ENCODE results near the gene NFATC2.

NFATC2 gene

DNA sequence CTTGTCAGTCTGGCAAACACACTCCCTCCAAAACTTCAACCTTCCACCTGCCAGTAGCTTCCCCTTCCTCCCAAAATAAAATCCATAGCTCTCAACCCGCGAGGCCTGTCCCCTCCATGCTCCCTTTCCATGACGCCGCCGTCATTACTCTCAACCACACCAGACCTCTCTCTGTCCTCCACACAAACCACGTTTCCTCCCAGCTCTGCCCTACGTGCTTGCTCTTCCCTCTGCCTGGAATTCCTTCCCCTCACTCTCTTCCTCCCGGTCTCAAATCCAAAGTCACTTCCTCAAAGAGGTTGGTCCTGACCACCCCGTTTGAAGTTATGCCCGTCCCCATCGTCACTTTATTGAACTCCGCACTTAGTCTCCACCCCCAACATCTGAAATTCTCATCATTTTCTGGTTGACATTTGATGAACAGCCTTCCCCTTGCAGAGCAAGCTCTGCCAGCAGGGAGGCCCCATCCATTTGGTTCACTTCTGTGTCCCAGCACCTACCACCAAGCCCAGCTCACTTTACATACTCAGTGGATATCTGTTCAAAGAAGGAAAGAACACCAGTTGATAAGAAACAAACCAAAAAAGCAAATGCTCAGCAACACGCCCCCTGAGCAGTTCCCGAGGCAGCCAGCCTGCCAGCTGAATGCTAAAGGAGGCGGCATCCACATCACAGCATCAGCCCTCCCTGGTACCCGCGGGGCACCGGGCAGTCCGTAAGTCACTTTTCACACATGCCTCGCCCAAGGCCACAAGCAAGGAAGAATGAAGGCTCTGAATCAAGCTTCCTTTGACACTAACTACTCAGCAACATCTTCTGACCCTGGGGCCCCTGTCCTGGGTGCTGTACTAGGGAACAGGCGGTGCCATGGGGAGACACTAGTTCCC is 125.0 kb downstream of the NFATC2 start:
- no peak for DNase-seq (ENCODE audit: low read depth in 1 of 2, low spot score in 1 of 2)

DNA sequence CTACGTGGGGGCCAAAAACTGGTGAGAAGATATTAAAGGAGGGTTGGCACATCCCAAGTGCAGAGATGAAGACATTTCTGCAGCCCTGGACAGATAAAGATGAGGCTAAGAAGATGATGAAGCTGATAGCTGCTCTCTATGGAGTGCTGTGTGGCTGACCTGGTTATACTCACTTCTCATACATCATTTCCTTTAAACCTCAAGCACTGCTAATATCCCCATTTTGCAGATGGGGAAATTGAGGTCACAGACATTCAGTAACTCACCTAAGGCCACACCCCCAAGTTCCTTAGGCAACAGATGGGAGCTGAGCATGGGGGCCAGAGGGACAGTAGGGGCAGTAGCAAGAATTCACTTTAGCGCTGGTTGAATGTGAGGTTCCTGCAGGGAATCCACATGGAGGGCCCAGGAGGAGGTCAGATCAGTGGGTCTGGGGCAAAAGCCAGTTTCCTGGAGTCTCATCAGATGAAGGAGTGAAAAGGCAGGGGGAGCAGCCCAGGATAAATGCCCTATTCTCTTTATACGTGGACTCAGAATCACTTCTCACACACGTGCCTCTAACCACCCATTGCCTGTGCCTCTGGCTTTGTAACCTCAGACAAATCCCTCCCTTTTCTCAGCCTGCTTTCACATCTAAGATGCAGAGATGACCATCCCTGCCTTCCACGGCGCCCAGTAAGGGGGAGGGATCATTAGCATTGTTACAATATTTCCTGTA is 125.8 kb downstream of the NFATC2 start:
- no peak for DNase-seq (ENCODE audit: low read depth in 1 of 2, low spot score in 1 of 2)

DNA sequence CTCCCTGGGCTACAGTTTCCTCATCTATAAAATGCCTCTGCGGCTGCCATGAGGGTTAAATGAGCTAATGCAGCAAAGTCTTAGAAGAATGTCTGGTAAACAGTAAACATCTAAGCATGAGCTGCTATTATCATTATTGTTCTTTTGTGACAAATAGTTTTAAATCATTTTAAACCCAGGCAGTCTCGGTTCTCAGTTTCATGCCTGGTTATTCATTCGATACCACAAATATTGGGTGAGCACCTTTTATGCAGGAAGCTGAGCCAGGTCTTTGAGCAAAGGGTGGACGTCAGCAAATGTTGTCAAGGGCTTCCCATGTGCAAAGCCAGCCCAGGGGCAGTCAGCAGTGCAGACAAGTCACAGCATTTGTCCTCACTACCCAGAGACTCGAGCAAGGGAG is 128.7 kb downstream of the NFATC2 start:
- DNase-seq (ENCODE audit: low read depth in 1 of 2, low spot score in 1 of 2), result no peak

DNA sequence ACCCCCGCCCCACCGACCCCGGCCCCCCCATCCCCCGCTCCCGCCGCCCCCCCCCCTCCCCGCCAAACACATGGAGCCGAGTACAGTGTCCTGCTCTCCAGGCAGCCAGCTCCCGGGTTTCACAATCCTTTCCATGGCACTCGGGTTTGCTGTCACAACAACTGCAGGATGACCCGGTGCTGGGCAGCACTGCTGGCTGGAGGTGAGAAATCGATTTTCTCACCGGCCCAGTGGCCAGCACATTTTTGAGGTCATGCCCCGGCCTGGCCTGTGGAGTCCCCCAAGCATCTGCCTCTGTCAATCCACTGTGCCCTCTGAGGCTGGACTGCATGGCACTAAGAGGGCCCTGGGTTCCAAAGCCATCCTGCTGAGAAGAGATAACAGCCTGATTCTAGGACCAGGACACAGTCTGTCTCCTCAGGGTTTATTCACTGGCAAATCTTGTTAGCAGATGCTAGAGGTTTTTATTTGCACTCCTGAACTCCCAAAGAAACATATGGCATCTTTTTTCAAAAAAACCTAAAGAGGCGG is 129.5 kb downstream of the NFATC2 start:
- no peak for DNase-seq (ENCODE audit: low read depth in 1 of 2, low spot score in 1 of 2)

DNA sequence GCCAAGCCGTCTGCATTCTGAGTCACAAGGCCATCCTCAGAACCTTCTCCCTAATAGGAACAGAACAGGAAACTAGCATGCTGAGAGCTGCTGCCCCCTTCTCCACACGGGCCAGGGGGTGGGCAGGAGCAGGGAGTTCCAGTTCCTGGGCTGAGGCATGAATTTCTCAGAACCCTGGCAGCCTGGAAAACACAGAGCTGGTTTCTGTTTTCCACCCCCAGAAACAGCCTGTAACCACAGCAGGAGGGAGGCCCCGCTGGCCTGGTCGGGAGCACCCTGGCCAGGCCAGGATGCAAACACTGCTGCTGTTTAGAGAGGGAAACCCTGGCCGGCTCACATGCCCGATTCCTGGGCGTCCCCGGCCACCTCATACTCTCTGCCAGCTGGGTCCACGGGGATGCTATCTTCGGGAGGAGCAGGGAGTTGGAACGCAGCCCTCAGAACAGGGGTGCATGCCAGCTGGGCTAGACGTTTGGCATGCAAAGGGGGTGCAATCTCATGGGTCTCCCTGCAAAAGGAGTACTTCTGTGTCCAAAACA is 130.1 kb downstream of the NFATC2 start:
- no peak for DNase-seq (ENCODE audit: low read depth in 1 of 2, low spot score in 1 of 2)

DNA sequence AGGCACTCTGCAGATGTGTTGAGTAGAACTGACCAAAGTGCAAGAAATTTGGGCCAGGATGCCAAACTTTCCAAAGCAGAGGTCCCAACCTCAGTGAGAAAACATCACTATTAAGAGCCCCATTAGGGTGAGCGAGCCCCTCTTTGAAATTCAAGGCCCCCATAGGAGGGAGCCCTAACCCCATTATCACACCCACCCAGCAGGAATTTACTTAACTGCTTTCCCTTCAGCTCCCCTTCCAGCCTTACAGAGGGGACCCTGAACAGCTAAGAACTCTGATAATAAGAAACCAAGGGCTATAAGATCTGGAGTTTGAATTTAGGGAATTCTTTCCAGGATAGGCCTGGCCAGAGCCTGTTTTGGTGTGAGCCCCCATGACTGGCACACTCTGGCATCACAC is 130.6 kb downstream of the NFATC2 start:
- DNase-seq (ENCODE audit: low read depth in 1 of 2, low spot score in 1 of 2), result no peak

DNA sequence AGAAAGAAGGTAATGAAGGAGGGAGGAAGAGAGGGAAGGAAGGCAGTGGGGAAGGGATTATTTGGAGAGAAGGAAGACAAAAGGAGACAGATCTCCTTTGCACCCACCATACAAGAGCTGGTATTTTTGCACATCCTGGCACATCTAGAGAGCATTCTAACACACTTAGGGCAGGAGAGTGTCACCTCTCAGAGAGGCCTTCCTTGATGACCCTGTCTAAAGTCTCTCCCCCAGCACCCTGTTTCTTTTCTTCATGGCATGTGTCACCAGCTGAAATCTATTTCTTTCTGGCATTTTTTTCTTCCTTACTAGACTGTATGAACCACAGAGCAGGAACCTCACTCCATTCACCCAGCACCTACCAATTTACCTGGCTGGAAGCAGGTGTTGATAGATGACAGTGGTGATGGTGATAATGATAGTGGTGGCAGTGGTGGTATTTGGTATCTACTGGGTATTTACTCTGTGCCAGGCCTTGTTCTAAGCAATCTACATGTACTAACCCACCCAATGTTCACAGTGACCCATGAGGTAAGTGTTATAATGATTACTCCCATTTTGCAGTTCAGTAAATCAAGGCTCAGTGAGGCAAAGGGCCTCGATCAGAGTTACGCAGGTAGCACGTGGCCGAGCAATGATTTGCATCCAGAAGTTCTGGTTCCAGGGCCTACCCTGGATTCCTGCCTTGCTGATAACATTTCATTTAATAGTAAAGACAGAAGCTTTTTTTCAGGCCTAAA is 131.8 kb downstream of the NFATC2 start:
- no peak for DNase-seq (ENCODE audit: low read depth in 1 of 2, low spot score in 1 of 2)

DNA sequence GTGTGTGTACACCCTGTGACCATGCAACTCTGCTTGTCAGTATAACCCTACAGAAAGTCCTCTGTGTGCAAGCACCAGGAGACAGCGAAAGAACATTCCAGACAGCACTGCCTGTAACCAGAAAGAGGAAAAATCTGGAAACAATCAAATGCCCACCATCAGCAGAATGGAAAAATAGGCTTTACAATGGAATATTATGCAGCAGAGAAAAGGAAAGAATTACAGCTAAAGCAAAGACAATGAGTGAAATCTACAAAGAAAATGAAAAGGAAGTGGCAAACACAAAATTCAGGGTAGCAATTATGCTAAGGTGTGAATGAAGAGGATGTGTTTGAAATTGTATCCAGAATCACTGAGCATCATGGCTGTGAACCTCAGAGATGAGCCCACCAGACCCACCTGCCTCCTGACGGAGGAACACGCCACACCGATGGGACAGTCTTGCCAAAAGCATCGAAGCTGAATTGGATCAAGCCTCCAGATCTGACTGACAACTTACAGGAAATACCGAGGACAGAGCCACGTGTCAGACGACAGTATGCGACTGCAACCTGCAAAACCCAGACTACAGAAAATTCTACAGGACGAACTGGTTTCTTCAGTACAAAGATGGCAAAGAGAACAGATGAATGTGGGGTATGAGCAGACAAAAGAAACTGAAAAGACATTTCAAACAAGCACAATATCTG is 133.2 kb downstream of the NFATC2 start:
- no peak for DNase-seq (ENCODE audit: low read depth in 1 of 2, low spot score in 1 of 2)

DNA sequence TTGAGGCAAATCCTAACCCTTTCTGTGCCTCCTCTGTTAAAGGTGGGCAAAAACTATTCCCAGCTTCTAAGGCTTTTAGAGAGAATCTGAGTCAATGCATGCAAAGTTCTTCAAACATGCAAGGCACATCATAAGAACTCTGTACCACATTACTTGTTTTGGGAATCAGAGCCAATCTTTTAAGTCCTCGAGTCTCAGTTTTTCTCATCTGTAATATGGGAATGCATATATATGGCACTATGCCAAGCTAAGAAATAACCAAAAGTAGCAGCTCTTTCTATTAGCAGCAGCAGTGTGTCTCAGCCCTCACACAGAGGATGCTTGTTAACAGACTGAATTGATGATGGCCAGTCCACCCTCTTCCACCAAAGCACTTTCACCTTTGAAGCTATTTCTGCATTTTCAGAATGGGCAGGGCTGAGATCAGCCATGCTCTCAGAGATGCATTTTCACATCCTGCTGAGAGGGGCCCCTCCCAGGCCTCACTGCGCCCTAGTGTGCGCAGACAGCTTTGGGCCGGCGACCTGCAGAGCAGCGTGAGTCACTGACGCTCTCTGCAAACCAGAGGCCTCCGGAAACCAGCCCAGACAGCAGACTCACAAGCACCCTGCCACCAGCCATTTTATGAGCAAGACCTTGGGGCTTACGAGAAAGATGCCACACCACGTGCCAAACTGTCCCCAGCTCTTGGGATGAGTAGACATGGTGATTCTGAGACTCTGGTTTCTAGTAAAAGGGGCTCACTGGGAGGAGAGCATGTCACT is 138.0 kb downstream of the NFATC2 start:
- peak; percentile 61 to 80 for DNase-seq (ENCODE audit: low read depth in 1 of 2, low spot score in 1 of 2)

DNA sequence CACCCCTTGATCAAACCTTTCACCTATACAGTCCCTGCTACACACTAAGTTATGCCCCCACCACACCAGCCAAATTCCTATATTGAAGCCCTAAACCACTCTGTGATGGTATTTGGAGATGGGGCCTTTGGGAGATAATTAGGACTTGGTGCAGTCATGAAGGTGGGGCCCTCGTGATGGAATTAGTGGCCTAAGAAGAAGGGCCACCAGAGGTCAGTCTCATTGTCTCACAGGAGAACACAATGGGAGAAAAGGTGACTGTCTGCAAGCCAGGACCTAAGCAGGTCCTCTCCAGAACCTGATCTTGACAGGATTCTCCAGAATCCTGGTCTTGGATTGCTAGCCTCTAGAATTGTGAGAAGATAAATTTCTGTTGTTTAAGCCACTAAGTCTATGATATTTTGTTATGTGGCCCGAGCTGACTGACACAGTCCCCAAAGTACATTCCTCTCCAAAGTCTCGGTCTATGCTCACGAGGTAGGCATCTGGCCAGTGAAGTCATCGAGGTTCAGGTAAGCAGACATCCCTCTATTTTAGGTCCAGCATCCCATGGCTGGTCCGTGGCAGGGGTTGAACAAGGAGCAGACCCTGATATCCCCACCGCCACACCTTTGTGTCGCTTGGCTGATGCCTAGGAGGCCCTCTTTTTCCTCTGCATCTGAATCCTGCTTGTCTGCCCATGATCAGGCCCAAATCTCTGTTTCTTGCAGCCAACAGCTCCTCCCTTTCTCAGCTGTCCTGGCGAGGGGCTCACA is 138.9 kb downstream of the NFATC2 start:
- no peak for DNase-seq (ENCODE audit: low read depth in 1 of 2, low spot score in 1 of 2)

DNA sequence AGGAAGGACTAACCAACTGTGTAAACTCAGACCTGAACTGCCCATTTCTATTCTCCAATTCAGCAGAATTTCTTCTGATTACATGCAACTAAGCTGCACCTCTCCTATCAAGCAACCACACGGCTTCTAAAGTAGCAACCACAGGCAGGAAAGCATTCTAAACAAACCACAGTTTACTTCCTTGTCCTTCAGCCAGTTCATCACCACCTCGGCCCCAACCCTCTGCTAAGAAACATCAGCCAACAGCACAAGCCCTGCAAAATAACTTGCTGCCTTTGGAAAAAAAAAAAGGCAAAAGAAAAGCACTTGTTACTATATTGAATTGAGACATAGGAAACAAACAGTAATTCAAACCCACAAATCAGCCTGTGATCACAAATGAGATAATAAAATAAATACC is 140.3 kb downstream of the NFATC2 start:
- peak in 1 of 2 donors; percentile 27 for DNase-seq (ENCODE audit: low read depth in 1 of 2, low spot score in 1 of 2)

DNA sequence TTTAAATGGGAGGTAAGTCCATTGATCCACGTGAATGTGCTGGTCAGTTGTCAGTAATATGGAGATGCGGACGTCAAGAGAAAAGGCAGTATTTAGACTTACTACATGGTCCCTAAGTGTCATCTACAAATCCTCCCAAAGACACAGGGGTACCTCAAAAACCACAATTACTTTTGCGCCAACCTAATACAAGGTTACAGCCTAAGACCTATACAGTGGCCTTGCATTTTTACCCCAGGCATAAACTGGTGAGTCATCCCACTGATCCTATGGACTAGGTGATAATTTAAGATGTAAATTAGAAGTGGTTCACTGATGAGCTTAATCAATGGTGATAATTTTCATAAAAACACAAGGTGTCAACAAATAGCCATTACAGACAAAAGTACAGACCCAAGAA is 141.0 kb downstream of the NFATC2 start:
- DNase-seq (ENCODE audit: low read depth in 1 of 2, low spot score in 1 of 2), result no peak

DNA sequence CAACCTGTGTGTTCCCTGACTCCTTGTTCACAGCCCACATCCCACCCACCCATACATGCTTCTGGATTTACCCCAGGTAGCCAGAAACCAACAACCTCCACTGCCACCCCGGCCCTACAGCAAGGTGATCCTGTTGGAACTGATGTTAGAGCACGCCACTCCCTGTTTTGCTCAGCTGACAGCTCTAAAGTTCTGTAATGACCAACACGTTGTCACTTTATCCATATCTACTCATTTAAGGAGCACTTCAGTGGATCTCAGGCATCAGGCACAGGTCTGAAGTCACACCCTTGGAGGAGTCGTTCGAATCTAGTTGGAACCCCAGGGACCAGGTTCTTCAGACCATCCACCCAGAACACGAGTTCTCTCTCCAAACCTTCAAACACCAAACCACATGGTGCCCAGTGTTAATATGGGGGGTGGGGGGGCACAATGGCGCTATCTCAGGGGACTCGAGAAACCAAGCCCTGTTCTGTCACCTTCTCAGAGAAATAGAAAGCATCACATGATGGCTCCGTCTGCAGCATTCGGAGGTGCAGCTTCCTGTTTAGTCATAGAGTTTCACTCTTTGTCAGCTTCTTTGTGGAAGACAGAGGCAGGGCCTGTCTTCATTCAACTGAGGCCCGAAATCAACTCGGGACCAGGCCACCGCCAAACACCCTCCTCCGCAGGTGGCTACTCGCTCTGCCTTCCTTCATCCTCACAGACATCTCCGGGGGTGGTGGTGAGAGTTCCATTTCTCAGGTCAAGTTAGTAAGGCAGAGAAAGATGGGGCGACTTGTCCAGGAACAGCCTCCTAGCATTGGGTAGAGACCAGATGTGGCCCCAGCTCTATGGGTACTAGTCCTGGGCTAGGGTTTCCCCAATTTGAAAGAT is 142.2 kb downstream of the NFATC2 start:
- peak; percentile 42 to 49 for DNase-seq (ENCODE audit: low read depth in 1 of 2, low spot score in 1 of 2)

DNA sequence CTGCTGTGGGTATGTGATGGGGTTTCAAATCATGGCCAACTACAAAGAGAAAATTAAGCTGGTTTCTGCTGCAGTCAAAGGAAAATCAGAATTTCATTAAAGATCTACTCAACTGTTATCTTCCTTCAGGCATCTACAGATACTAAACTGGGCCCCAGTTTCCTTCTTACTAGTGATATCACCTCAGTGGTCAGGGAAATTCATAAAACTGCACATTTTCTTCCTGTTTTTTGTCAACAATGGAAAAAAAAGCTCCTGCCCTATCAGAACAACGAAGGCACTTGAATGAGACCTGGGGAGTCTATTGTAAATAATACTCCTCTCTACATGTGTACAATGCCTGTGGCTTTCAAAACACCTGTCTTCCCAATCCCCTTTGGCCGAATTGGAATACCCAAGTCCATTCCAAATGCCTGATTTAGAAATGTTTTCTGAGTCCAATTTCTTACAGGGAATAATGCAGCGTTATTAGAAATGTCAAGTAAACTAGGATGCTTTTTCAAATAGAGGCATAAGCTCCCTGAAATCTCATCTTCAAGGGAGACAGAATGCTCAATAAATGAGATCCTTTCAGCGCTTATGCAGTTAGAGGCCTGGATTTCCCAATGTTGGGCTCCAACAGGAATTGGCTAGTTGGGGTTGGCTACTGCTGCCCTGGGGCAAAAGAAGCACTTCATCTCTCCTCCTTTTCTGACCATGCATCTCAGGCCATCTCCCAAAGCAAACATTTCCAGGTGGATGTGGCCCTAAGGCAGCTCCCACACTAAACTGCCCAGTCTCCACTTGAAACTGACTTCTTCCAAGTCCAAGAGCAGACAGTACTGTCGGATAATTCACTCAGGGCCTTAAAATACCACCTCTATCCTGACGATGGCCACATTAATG is 143.3 kb downstream of the NFATC2 start:
- no peak for DNase-seq (ENCODE audit: low read depth in 1 of 2, low spot score in 1 of 2)

DNA sequence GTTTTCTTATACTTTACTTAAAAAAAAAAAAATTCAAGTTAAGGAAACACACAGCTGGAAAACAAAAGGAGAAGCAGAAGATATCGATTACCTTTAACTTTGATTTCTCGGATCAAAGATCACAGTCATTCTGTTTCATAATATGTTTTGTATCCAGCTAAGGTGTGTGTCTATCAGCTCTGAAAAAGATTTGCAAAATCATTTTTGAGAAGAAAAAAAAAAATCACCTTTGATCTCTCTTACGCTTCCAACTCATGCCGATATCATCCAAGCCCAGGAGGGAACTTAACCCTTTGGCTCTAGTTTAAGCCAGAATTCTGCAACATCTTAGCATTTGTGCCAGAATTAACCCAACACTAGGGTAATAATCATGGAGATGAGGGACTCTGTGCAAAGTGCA is 144.0 kb downstream of the NFATC2 start:
- no peak for DNase-seq (ENCODE audit: low read depth in 1 of 2, low spot score in 1 of 2)

DNA sequence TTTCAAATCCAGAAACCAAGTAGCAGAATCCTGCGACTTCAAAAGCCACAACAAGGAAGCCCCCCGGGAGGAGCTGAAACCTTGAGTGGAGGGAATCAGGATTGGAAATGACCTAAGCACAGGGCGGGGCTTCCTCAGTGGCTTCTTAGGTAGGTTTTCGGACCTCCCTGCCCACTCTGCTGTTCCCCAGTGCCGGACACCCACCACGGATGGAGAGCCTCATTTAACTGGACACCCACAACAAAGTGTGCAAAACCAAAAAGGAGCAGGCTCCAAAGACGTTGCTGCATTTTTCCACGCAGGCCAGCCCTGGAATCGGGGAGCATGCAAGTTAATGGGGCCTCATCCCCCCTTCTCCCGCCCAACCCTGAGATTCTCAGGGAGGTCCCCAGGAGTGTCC is 144.4 kb downstream of the NFATC2 start:
- no peak for DNase-seq (ENCODE audit: low read depth in 1 of 2, low spot score in 1 of 2)

DNA sequence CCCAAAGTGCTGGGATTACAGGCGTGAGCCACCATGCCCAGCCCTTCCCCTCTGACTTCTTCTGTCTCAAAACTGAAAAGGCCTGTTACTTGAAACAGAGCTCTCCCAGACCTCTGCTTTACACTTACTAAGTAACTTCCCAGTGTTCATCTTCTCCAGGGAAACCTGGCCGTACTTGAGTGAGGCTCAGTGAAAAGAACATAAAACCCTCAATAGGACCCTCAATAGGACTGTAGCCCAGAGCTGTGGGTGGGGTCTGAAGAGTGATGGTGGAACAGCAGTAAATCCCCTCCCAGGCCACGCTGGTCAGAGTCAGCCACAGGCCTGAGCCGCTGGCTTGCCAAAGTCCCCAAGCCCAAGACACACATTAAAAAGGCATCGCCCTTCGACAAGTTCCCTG is 145.4 kb downstream of the NFATC2 start:
- no peak for DNase-seq (ENCODE audit: low read depth in 1 of 2, low spot score in 1 of 2)

All from stimulated activated CD4-positive, alpha-beta T cell treated with anti-CD3 and anti-CD28 coated beads, Interleukin-15, amount 100 ng/mL, for 1 hour (primary cell).